Measurements from ENCODE around the gene SRGAP3.

The SRGAP3 gene

GRCh38 chr3:9185046-9185445 lies 64.4 kb downstream of the SRGAP3 start:
- no peak for TF ChIP-seq ZFX (IDR thresholded peaks at IDR 0.05)
- no peak for TF ChIP-seq CTCF (conservative IDR thresholded peaks at IDR 0.05)
- no peak overlapping the region for H3K27ac ChIP-seq

GRCh38 chr3:9184461-9184835 lies 65.0 kb downstream of the SRGAP3 start:
- TF ChIP-seq ZFX (IDR thresholded peaks at IDR 0.05) (no peak), CTCF (conservative IDR thresholded peaks at IDR 0.05) (no peak)
- no peak overlapping the region for H3K27ac ChIP-seq

- H3K27ac ChIP-seq, result no peak overlapping the region
- TF ChIP-seq CTCF (conservative IDR thresholded peaks at IDR 0.05) (no peak), ZFX (IDR thresholded peaks at IDR 0.05) (no peak)
Measured at GRCh38 chr3:9183811-9184460, 65.5 kb downstream of the SRGAP3 start.

- H3K27ac ChIP-seq, result no peak overlapping the region
- no peak for TF ChIP-seq ZFX (IDR thresholded peaks at IDR 0.05)
- no peak for TF ChIP-seq CTCF (conservative IDR thresholded peaks at IDR 0.05)
Measured at GRCh38 chr3:9183011-9183410, 66.4 kb downstream of the SRGAP3 start.

- no peak overlapping the region for H3K27ac ChIP-seq
- TF ChIP-seq ZFX (IDR thresholded peaks at IDR 0.05) (no peak), CTCF (conservative IDR thresholded peaks at IDR 0.05) (no peak)
Measured at GRCh38 chr3:9180764-9181117, 68.7 kb downstream of the SRGAP3 start.

GRCh38 chr3:9179826-9180763 lies 69.4 kb downstream of the SRGAP3 start:
- H3K27ac ChIP-seq, result no peak overlapping the region
- TF ChIP-seq ZFX (IDR thresholded peaks at IDR 0.05), result no peak
- TF ChIP-seq CTCF (conservative IDR thresholded peaks at IDR 0.05), result no peak

GRCh38 chr3:9178697-9179096 lies 70.7 kb downstream of the SRGAP3 start:
- H3K27ac ChIP-seq, result no peak overlapping the region
- no peak for TF ChIP-seq CTCF (conservative IDR thresholded peaks at IDR 0.05)
- TF ChIP-seq ZFX (IDR thresholded peaks at IDR 0.05), result no peak

Measured in C4-2B (cell line).